ENCODE measurements around the gene MDN1. TPM values are rescaled to one million over a fixed set of nuclear protein-coding genes. Genes with fewer than 3 reads are reported as not detected.
A peak's percentile ranks its signal among the peaks of the same experiment; 100 is the strongest.

MDN1 gene
- total RNA-seq, 1 donor from 2014 or later = 44.1 TPM

DNA sequence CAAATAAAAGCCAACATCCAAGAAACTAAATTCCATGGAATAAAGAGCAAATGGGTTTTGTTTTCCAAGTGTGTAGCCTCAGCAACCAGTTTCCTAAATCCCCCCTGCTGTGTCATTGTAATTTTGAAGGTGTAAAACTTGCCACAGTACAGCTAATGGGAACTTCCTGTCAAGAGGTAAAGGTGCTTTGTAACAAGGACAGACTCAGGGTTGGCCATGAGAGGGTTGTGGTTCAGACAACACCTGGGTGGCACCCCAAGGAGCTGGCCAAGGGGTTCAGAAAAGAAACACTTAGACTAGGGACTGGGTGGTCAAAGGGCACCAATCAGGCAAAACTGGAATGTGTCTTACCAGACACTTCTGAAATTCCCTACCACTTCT is 128.7 kb downstream of the MDN1 start:
- no peaks in the 10 kb centered on the region for H3K4me1 Mint-ChIP-seq (ENCODE audit: low read depth)
- H3K36me3 Mint-ChIP-seq (ENCODE audit: insufficient read depth) = peaks cover 5% of the 10 kb centered on the region
- DNase-seq (ENCODE audit: low spot score, unreplicated experiment) = no peak
- H3K27me3 Mint-ChIP-seq = no peaks in the 10 kb centered on the region
- H3K4me3 Mint-ChIP-seq (ENCODE audit: low read depth) = no peak overlapping the region
- TF ChIP-seq, protein P1, sequence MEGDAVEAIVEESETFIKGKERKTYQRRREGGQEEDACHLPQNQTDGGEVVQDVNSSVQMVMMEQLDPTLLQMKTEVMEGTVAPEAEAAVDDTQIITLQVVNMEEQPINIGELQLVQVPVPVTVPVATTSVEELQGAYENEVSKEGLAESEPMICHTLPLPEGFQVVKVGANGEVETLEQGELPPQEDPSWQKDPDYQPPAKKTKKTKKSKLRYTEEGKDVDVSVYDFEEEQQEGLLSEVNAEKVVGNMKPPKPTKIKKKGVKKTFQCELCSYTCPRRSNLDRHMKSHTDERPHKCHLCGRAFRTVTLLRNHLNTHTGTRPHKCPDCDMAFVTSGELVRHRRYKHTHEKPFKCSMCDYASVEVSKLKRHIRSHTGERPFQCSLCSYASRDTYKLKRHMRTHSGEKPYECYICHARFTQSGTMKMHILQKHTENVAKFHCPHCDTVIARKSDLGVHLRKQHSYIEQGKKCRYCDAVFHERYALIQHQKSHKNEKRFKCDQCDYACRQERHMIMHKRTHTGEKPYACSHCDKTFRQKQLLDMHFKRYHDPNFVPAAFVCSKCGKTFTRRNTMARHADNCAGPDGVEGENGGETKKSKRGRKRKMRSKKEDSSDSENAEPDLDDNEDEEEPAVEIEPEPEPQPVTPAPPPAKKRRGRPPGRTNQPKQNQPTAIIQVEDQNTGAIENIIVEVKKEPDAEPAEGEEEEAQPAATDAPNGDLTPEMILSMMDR (IDR thresholded peaks at IDR 0.05; ENCODE audit: unreplicated experiment) = no peak
- peak overlapping the region; percentile 73 for H3K27ac Mint-ChIP-seq
- no peaks in the 10 kb centered on the region for H3K9me3 Mint-ChIP-seq (ENCODE audit: low read depth)

DNA sequence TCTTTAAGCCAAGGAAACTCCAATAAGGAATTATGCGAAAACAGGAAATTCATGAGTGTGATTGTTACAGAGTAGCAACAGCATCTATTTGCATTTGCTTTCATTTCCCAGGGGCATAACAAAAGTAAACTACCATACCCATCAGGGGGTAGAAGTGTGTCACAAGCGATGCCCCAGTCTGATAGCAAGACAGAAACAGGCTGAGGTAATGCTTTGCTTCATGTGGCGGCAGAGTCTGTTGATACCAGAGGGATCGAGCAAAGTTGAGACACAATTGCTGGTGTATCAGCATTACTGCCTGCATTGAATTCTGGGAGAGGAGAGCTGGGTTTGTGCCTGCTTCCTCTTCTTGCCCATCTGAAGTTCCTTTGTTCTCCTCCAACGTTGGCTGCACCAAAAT is 129.9 kb downstream of the MDN1 start:
- peaks cover 9% of the 10 kb centered on the region for H3K36me3 Mint-ChIP-seq (ENCODE audit: insufficient read depth)
- no peaks in the 10 kb centered on the region for H3K27me3 Mint-ChIP-seq
- no peaks in the 10 kb centered on the region for H3K9me3 Mint-ChIP-seq (ENCODE audit: low read depth)
- no peaks in the 10 kb centered on the region for H3K4me1 Mint-ChIP-seq (ENCODE audit: low read depth)
- TF ChIP-seq, protein P1 (IDR thresholded peaks at IDR 0.05; ENCODE audit: unreplicated experiment) = no peak
- no peak overlapping the region for H3K27ac Mint-ChIP-seq
- no peak for DNase-seq (ENCODE audit: low spot score, unreplicated experiment)
- no peak overlapping the region for H3K4me3 Mint-ChIP-seq (ENCODE audit: low read depth)

DNA sequence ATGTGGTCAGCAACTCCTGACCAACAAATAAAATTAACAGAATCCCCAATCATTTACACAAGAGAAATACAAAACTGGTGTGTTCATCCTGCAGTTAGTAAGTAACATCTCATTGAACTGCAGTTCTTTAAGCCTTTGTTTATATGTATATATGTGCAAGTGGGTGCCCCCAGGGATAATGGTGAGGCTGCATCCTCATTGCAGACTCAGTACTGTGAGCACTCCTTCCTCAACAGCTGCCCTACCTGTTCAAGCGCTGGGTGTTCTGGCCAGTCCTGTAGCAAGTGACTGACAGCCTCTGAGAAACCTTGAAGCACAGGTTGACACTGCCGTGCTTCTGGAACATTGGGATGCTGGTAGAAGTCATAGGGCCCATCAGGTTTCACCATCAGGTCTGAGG is 131.3 kb downstream of the MDN1 start:
- TF ChIP-seq, protein P1 (IDR thresholded peaks at IDR 0.05; ENCODE audit: unreplicated experiment) = no peak
- Mint-ChIP-seq H3K4me1 (ENCODE audit: low read depth) (no peaks in the 10 kb centered on the region), H3K36me3 (ENCODE audit: insufficient read depth) (peaks cover 8% of the 10 kb centered on the region), H3K9me3 (ENCODE audit: low read depth) (no peaks in the 10 kb centered on the region), H3K27me3 (no peaks in the 10 kb centered on the region), H3K27ac (no peak overlapping the region), H3K4me3 (ENCODE audit: low read depth) (no peak overlapping the region)
- DNase-seq (ENCODE audit: low spot score, unreplicated experiment) = no peak

DNA sequence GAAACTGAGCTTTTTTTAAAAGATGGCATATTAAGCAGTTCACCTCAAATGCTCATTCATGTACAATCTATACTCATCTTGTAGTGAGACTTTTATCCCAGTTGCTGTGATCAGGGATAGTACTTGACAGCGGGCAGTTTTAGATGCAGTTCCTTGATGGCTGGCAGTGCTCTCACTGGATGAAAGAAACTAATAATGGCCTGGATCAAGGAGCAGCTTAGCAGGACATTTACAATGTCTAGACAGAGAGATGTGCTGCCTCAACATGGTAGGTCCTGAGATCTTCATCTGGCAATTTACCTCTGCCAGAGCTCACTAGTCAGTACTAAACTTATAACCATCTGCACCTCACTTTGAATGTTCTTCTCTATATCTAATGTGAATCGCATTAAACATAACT is 134.3 kb downstream of the MDN1 start:
- DNase-seq (ENCODE audit: low spot score, unreplicated experiment) = no peak
- no peaks in the 10 kb centered on the region for H3K4me1 Mint-ChIP-seq (ENCODE audit: low read depth)
- H3K27me3 Mint-ChIP-seq = no peaks in the 10 kb centered on the region
- TF ChIP-seq, protein P1 (IDR thresholded peaks at IDR 0.05; ENCODE audit: unreplicated experiment) = no peak
- no peak overlapping the region for H3K27ac Mint-ChIP-seq
- H3K9me3 Mint-ChIP-seq (ENCODE audit: low read depth) = no peaks in the 10 kb centered on the region
- H3K36me3 Mint-ChIP-seq (ENCODE audit: insufficient read depth) = peaks cover 12% of the 10 kb centered on the region
- no peak overlapping the region for H3K4me3 Mint-ChIP-seq (ENCODE audit: low read depth)

DNA sequence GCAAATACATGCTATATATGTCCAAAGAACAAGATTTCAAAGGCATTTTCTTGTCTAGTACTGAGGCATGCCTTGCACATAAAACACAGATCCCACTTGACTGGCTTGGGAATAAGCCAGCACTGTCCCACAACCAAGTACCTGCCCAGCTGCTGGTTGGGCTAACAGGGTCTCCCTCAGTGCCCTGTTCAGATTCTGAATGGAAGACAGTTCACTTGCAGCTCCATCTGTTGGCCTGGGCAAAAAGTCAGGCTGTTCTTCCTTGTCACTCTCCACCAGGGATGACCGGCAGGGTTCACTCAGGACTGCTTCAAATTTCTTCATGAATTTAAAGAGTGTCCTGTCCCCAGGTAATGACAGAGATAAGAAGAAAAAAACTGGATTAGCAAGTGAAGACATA is 136.6 kb downstream of the MDN1 start:
- H3K4me1 Mint-ChIP-seq (ENCODE audit: low read depth) = no peaks in the 10 kb centered on the region
- H3K36me3 Mint-ChIP-seq (ENCODE audit: insufficient read depth) = peaks cover 12% of the 10 kb centered on the region
- TF ChIP-seq, protein P1 (IDR thresholded peaks at IDR 0.05; ENCODE audit: unreplicated experiment) = no peak
- DNase-seq (ENCODE audit: low spot score, unreplicated experiment) = no peak
- no peaks in the 10 kb centered on the region for H3K27me3 Mint-ChIP-seq
- no peaks in the 10 kb centered on the region for H3K9me3 Mint-ChIP-seq (ENCODE audit: low read depth)
- no peak overlapping the region for H3K4me3 Mint-ChIP-seq (ENCODE audit: low read depth)
- no peak overlapping the region for H3K27ac Mint-ChIP-seq

Measured in progenitor cell of endocrine pancreas (in vitro differentiated cells).